Stimulated activated CD8-positive, alpha-beta memory T cell treated with anti-CD3 and anti-CD28 coated beads, Interleukin-2, amount 100 ng/mL, for 48 hours (primary cell): ENCODE results near the gene OSBPL1A.

ENCODE experiments used
- DNase-seq, 2 donors: peaks; one replicate each; pipeline ENCODE4 v3.0.0-alpha.2; 2020; ENCODE audit warnings: low read depth in 2 of 2

Gene OSBPL1A

GRCh38 chr18:24126155-24126961, 271.3 kb downstream of the OSBPL1A start:
- no peak for DNase-seq

- no peak for DNase-seq
These were observed 276.0 kb downstream of the OSBPL1A start for GRCh38 chr18:24121625-24122024.

GRCh38 chr18:24120676-24121075, 276.9 kb downstream of the OSBPL1A start:
- no peak for DNase-seq

- peak; percentile 51 to 59 for DNase-seq
These were observed 278.7 kb downstream of the OSBPL1A start for GRCh38 chr18:24118750-24119577.

GRCh38 chr18:24115628-24116027, 282.0 kb downstream of the OSBPL1A start:
- no peak for DNase-seq

- DNase-seq = no peak
These were observed 282.6 kb downstream of the OSBPL1A start for GRCh38 chr18:24114924-24115549.

- DNase-seq = no peak
These were observed 284.6 kb downstream of the OSBPL1A start for GRCh38 chr18:24112874-24113615.

GRCh38 chr18:24112464-24112863, 285.2 kb downstream of the OSBPL1A start:
- DNase-seq = no peak
